Vagina (tissue), 2 donors: ENCODE measurements around the gene DNER. TPM values are rescaled to one million over a fixed set of nuclear protein-coding genes. Genes with fewer than 3 reads are reported as not detected.

Source experiments
- DNase-seq, 2 donors: peaks; one replicate each; pipeline ENCODE4 v3.0.0-alpha.2; 2017; ENCODE audit errors: extremely low spot score in 2 of 2
- H3K27ac ChIP-seq: fragments of 200-600 bp; sonication (generic); one replicate; pipeline ENCODE4 v1.5.1; 2019
- H3K27me3 ChIP-seq: fragments of 200-600 bp; sonication (generic); one replicate; pipeline ENCODE4 v1.5.1; 2019
- H3K36me3 ChIP-seq, 2 donors: fragments of 200-600 bp; sonication (generic); one replicate each; pipeline ENCODE4 v1.5.1; 2017 to 2019
- H3K4me1 ChIP-seq: fragments of 200-600 bp; sonication (generic); one replicate; pipeline ENCODE4 v1.5.1; 2019
- H3K4me3 ChIP-seq, 2 donors: fragments of 200-600 bp; sonication (generic); 1 replicate in 1 of 2; 2 replicates in 1 of 2; pipeline ENCODE4 v1.5.1; 2016 to 2019
- H3K9me3 ChIP-seq: fragments of 200-600 bp; sonication (generic); one replicate; pipeline ENCODE4 v1.5.1; 2019
- POLR2A ChIP-seq, 2 donors: fragments of 450-650 bp; IDR thresholded peaks; one replicate each; pipeline ENCODE4 v1.6.1; 2017; ENCODE audit warnings: antibody characterized with exemption in 2 of 2, mild to moderate bottlenecking in 2 of 2, moderate library complexity in 2 of 2
- POLR2AphosphoS5 ChIP-seq, 2 donors: sonication (generic); formaldehyde crosslinking; IDR thresholded peaks; one replicate each; pipeline ENCODE4 v1.9.0; 2017; ENCODE audit warnings: antibody characterized with exemption in 2 of 2, mild to moderate bottlenecking in 2 of 2, low read depth in 1 of 2; ENCODE audit not compliant: insufficient read depth in 1 of 2
- intact Hi-C: fragments of 100-400 bp; cut with DNase I; formaldehyde crosslinking; loops from one replicate; pipeline ENCODE4 v1.15.1; 2023
- total RNA-seq: library from RNA; depleted of rRNA; stranded (reverse); fragments of >200 nt; gene quantifications from one replicate; pipeline ENCODE4 v1.2.3, GENCODE V29; 2016
- TF ChIP-seq, protein P1 (sequence below), 3 experiments: fragments of 450-650 bp in 2 of 3; fragments of 200-600 bp in 1 of 3; sonication (generic) in 1 of 3; IDR thresholded peaks; one replicate each; pipeline ENCODE4 v1.5.1; 2017 to 2019; ENCODE audit warnings: antibody characterized with exemption in 3 of 3, mild to moderate bottlenecking in 2 of 3, moderate library complexity in 2 of 3

The DNER gene
- total RNA-seq, 1 donor from 2014 or later = 11.3 TPM

DNA sequence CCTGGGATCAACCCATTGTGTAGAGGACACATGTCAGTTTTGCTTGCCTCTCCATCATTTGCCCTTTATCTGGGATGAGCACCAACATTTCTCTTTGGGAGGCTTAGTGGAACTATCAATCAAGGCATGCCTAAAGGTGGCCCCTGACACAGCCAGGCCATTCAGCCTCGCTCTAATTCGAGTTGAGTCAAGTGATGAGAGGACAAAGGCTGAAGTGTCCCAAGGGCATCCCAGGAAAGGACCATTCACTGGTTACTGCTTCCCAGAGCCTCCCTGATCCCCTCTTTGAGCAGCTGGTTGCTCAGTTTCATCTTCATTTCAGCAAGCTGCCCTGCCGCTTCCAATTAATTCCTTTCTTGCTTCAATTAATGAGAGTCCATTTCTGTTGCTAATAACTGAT lies 63.5 kb downstream of the DNER start:
- no peak overlapping the region for H3K27ac ChIP-seq
- no peaks in the 10 kb centered on the region for H3K4me1 ChIP-seq
- no peaks in the 10 kb centered on the region for H3K27me3 ChIP-seq
- DNase-seq = no peak
- H3K4me3 ChIP-seq = no peak overlapping the region
- TF ChIP-seq POLR2AphosphoS5 (IDR thresholded peaks at IDR 0.05; ENCODE audit: insufficient read depth in 1 of 2, low read depth in 1 of 2) (no peak), POLR2A (IDR thresholded peaks at IDR 0.05) (no peak)
- TF ChIP-seq, protein P1, sequence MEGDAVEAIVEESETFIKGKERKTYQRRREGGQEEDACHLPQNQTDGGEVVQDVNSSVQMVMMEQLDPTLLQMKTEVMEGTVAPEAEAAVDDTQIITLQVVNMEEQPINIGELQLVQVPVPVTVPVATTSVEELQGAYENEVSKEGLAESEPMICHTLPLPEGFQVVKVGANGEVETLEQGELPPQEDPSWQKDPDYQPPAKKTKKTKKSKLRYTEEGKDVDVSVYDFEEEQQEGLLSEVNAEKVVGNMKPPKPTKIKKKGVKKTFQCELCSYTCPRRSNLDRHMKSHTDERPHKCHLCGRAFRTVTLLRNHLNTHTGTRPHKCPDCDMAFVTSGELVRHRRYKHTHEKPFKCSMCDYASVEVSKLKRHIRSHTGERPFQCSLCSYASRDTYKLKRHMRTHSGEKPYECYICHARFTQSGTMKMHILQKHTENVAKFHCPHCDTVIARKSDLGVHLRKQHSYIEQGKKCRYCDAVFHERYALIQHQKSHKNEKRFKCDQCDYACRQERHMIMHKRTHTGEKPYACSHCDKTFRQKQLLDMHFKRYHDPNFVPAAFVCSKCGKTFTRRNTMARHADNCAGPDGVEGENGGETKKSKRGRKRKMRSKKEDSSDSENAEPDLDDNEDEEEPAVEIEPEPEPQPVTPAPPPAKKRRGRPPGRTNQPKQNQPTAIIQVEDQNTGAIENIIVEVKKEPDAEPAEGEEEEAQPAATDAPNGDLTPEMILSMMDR (IDR thresholded peaks at IDR 0.05) = no peak
- no peaks in the 10 kb centered on the region for H3K9me3 ChIP-seq
- intact Hi-C loops = no loop called here
- H3K36me3 ChIP-seq = no peaks in the 10 kb centered on the region

GRCh38 chr2:229650059-229650458 lies 64.3 kb downstream of the DNER start:
- TF ChIP-seq, protein P1 (IDR thresholded peaks at IDR 0.05) = no peak
- TF ChIP-seq POLR2A (IDR thresholded peaks at IDR 0.05) (no peak), POLR2AphosphoS5 (IDR thresholded peaks at IDR 0.05; ENCODE audit: insufficient read depth in 1 of 2, low read depth in 1 of 2) (no peak)
- H3K4me3 ChIP-seq = no peak overlapping the region
- DNase-seq = no peak
- H3K36me3 ChIP-seq = no peaks in the 10 kb centered on the region
- no peaks in the 10 kb centered on the region for H3K9me3 ChIP-seq
- no peaks in the 10 kb centered on the region for H3K27me3 ChIP-seq
- no peak overlapping the region for H3K27ac ChIP-seq
- intact Hi-C loops = no loop called here
- no peaks in the 10 kb centered on the region for H3K4me1 ChIP-seq

- H3K9me3 ChIP-seq = no peaks in the 10 kb centered on the region
- no peak overlapping the region for H3K4me3 ChIP-seq
- no peak overlapping the region for H3K27ac ChIP-seq
- TF ChIP-seq POLR2AphosphoS5 (IDR thresholded peaks at IDR 0.05; ENCODE audit: insufficient read depth in 1 of 2, low read depth in 1 of 2) = no peak
- TF ChIP-seq, protein P1 (IDR thresholded peaks at IDR 0.05) = no peak
- no peak for TF ChIP-seq POLR2A (IDR thresholded peaks at IDR 0.05)
- no peaks in the 10 kb centered on the region for H3K36me3 ChIP-seq
- intact Hi-C loops = no loop called here
- no peaks in the 10 kb centered on the region for H3K4me1 ChIP-seq
- no peak for DNase-seq
- H3K27me3 ChIP-seq = no peaks in the 10 kb centered on the region
Measured at GRCh38 chr2:229646186-229646723, 68.1 kb downstream of the DNER start.

DNA sequence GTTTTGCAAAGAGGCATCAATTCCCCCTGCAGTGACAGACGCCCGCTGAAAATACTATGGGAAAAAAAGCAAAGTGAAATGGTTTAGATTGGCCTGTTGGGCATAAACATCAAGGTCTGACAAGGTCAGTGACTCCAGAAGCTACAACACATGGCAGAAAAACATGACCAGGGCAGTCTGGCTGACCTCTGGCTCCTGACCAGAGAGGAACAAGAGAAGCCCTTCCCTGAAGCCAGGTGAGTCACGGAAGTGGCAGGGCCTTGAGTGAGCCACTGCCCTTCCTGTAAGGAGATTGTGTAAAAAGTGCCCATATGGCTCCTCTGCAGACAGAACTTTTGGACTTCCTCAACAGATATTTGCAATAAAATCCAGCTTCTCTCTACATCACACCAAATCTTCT lies 72.0 kb downstream of the DNER start:
- Histone ChIP-seq H3K4me3 (no peak overlapping the region), H3K4me1 (no peaks in the 10 kb centered on the region), H3K27ac (no peak overlapping the region), H3K27me3 (no peaks in the 10 kb centered on the region), H3K9me3 (no peaks in the 10 kb centered on the region), H3K36me3 (no peaks in the 10 kb centered on the region)
- TF ChIP-seq POLR2AphosphoS5 (IDR thresholded peaks at IDR 0.05; ENCODE audit: insufficient read depth in 1 of 2, low read depth in 1 of 2) = no peak
- no peak for TF ChIP-seq POLR2A (IDR thresholded peaks at IDR 0.05)
- TF ChIP-seq, protein P1 (IDR thresholded peaks at IDR 0.05) = no peak
- intact Hi-C loops = no loop called here
- DNase-seq = no peak

DNA sequence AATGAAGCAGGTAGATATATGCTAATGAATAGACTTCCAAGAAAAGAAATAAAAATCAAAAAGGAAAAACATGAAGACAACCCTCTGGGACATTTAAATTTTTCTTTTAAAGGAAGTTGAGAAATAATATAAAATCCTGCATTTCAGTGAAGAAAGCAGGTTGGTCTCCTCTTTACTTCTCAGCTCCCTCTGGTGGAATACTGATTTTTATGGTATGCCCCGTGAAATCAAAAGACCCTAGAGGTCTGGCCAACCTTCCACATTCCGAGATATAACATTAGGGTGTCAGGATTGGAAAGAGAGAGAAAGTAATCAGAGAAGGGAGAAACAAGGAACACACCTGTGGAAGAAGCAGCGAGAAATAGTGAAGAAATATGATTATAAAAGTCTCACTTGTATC lies 72.7 kb downstream of the DNER start:
- DNase-seq = no peak
- H3K27ac ChIP-seq = no peak overlapping the region
- intact Hi-C loops = no loop called here
- H3K36me3 ChIP-seq = no peaks in the 10 kb centered on the region
- TF ChIP-seq, protein P1 (IDR thresholded peaks at IDR 0.05) = no peak
- TF ChIP-seq POLR2AphosphoS5 (IDR thresholded peaks at IDR 0.05; ENCODE audit: insufficient read depth in 1 of 2, low read depth in 1 of 2) (no peak), POLR2A (IDR thresholded peaks at IDR 0.05) (no peak)
- H3K4me3 ChIP-seq = no peak overlapping the region
- H3K9me3 ChIP-seq = no peaks in the 10 kb centered on the region
- H3K27me3 ChIP-seq = no peaks in the 10 kb centered on the region
- no peaks in the 10 kb centered on the region for H3K4me1 ChIP-seq
